K562 (cell line): ENCODE measurements around the gene ATCAY. TPM values are rescaled to one million over a fixed set of nuclear protein-coding genes. Genes with fewer than 3 reads are reported as not detected.

Experiments
- ATAC-seq: fragments of 200-7000 bp; cut with Tn5 transposase; 3 replicates; pipeline ENCODE4 v1.9.1; 2020; ENCODE audit warnings: moderate library complexity
- BruUV-seq: library from RNA; stranded (reverse); fragments of 400-500 nt; replicated peaks from 2 replicates; lab custom pipeline; 2021; lab: Mats Ljungman, UMichigan
- CTCF ChIA-PET: fragments of 300-600 bp; formaldehyde crosslinking; extraction: SDS; loops from one replicate; lab custom pipeline; 2021; ENCODE audit warnings: low intra/inter-chr PET ratio; lab: Yijun Ruan, JAX
- POLR2A ChIA-PET: fragments of 300-600, 350-650 bp; sonication (Branson Sonifier 250); formaldehyde crosslinking; extraction: SDS; loops from one replicate; lab custom pipeline; 2021; ENCODE audit warnings: antibody characterized with exemption, inconsistent platforms; lab: Yijun Ruan, JAX
- DNase-seq, 4 experiments: peaks; one replicate each; pipeline versions ENCODE4 v3.0.0 to v3.0.0-alpha.2; 2011 to 2018; ENCODE audit warnings: low spot score in 3 of 4, mixed read lengths in 3 of 4; ENCODE audit errors: extremely low read depth in 1 of 4
- FAIRE-seq: peaks from 2 replicates; lab custom pipeline; 2011; peaks lifted over from hg19 to GRCh38; lab: Jason Lieb, UNC
- H2AFZ ChIP-seq: 2 replicates; pipeline ENCODE4 v1.6.0; 2011; ENCODE audit warnings: low read depth, low read length, control low read depth, inconsistent platforms
- H3K27ac ChIP-seq: fragments of 200-600 bp; 3 replicates; pipeline ENCODE4 v1.8.0; 2011; ENCODE audit warnings: low read depth, mild to moderate bottlenecking, control low read depth, inconsistent platforms, low read length, moderate library complexity, mixed read lengths; ENCODE audit errors: extremely low read depth
- H3K27me3 ChIP-seq, 2 experiments: fragments of 300-600 bp in 1 of 2; 2 replicates in 1 of 2; 3 replicates in 1 of 2; pipeline versions ENCODE4 v1.6.0 to v1.8.0; 2011; ENCODE audit warnings: inconsistent platforms in 2 of 2, low read length in 2 of 2, mild to moderate bottlenecking in 1 of 2, mixed read lengths in 1 of 2, moderate library complexity in 1 of 2; ENCODE audit not compliant: control insufficient read depth in 2 of 2, insufficient read depth in 2 of 2
- H3K36me3 ChIP-seq: fragments of 300-600 bp; 3 replicates; pipeline ENCODE4 v1.8.0; 2011; ENCODE audit warnings: mild to moderate bottlenecking, low read length, inconsistent platforms; ENCODE audit not compliant: control insufficient read depth, insufficient read depth
- H3K4me1 ChIP-seq, 2 experiments: fragments of 200-600 bp in 1 of 2; replicated peaks in 1 of 2; 2 replicates in 1 of 2; 3 replicates in 1 of 2; pipeline versions ENCODE4 v1.5.1 to v1.8.0; 2011; ENCODE audit warnings: inconsistent platforms in 2 of 2, low read length in 2 of 2, mild to moderate bottlenecking in 1 of 2, mixed read lengths in 1 of 2, moderate library complexity in 1 of 2; ENCODE audit not compliant: control insufficient read depth in 2 of 2, insufficient read depth in 2 of 2
- H3K4me2 ChIP-seq: 2 replicates; pipeline ENCODE4 v1.6.1; 2011; ENCODE audit warnings: low read length, control low read depth, inconsistent platforms, mixed read lengths; ENCODE audit not compliant: insufficient read depth
- H3K4me3 ChIP-seq: fragments of 200-600 bp; sonication (generic), shearing (Covaris generic); 2 replicates; pipeline ENCODE4 v1.5.1; 2016; ENCODE audit warnings: control low read depth, inconsistent platforms
- H3K79me2 ChIP-seq: fragments of 200-600 bp; 3 replicates; pipeline ENCODE4 v1.8.0; 2011; ENCODE audit warnings: low read length, inconsistent platforms; ENCODE audit not compliant: control insufficient read depth, insufficient read depth
- H3K9ac ChIP-seq, 2 experiments: 2 replicates each; pipeline versions ENCODE4 v1.6.0 to v1.6.1; 2011; ENCODE audit warnings: low read depth in 2 of 2, low read length in 2 of 2, control low read depth in 1 of 2, inconsistent platforms in 1 of 2, mild to moderate bottlenecking in 1 of 2, mixed read lengths in 1 of 2; ENCODE audit not compliant: insufficient read depth in 1 of 2
- H3K9me1 ChIP-seq: one replicate; pipeline ENCODE4 v1.6.0; 2011; ENCODE audit warnings: inconsistent platforms, mild to moderate bottlenecking, low read length, moderate library complexity; ENCODE audit not compliant: control insufficient read depth, insufficient read depth
- H3K9me3 ChIP-seq: replicated peaks from 2 replicates; pipeline ENCODE4 v1.5.1; 2011; ENCODE audit warnings: low read depth, low read length, inconsistent platforms; ENCODE audit not compliant: control insufficient read depth, insufficient read depth
- H4K20me1 ChIP-seq: replicated peaks from 2 replicates; pipeline ENCODE4 v1.6.1; 2011; ENCODE audit warnings: low read length, inconsistent platforms, mixed read lengths; ENCODE audit not compliant: control insufficient read depth, insufficient read depth
- ADNP ChIP-seq: fragments of 200-800 bp; sonication (Bioruptor generic); IDR thresholded peaks from 2 replicates; pipeline ENCODE4 v1.6.1; 2016; ENCODE audit warnings: missing genetic modification characterization, missing compliant biosample characterization
- BCOR ChIP-seq: fragments of 450-650 bp; IDR thresholded peaks from 2 replicates; pipeline ENCODE4 v1.6.1; 2016
- BRCA1 ChIP-seq, 2 experiments: fragments of 450-650 bp in 1 of 2; sonication (generic) in 1 of 2; formaldehyde crosslinking in 1 of 2; IDR thresholded peaks; 2 replicates each; pipeline versions ENCODE4 v1.5.0 to v1.6.1; 2017 to 2020; ENCODE audit warnings: mild to moderate bottlenecking in 1 of 2, missing genetic modification reagents in 1 of 2
- CBX1 ChIP-seq: sonication (generic); IDR thresholded peaks from 2 replicates; pipeline ENCODE4 v1.6.1; 2016; ENCODE audit warnings: antibody characterized with exemption, low read depth, mild to moderate bottlenecking
- CBX3 ChIP-seq, 2 experiments: IDR thresholded peaks; 1 replicate in 1 of 2; 2 replicates in 1 of 2; pipeline ENCODE4 v1.6.1; 2012; ENCODE audit warnings: inconsistent platforms in 2 of 2, low read length in 2 of 2, borderline replicate concordance in 1 of 2, control low read depth in 1 of 2
- CBX5 ChIP-seq: IDR thresholded peaks from 2 replicates; pipeline ENCODE4 v1.6.1; 2014; ENCODE audit warnings: low read depth, borderline replicate concordance
- CCAR2 ChIP-seq: fragments of 200-400 bp; formaldehyde crosslinking; IDR thresholded peaks from 2 replicates; pipeline ENCODE4 v1.6.1; 2017; ENCODE audit warnings: mild to moderate bottlenecking, low read depth, low read length
- FOXK2 ChIP-seq, 2 experiments: fragments of 450-650 bp; IDR thresholded peaks in 1 of 2; conservative IDR thresholded peaks in 1 of 2; 2 replicates each; pipeline ENCODE4 v1.6.1; 2016; ENCODE audit warnings: low read depth in 2 of 2, mild to moderate bottlenecking in 1 of 2
- HDAC1 ChIP-seq, 2 experiments: fragments of 450-650 bp; IDR thresholded peaks; 2 replicates each; pipeline ENCODE4 v1.6.1; 2016 to 2017; ENCODE audit warnings: inconsistent platforms in 1 of 2, mild to moderate bottlenecking in 1 of 2, moderate library complexity in 1 of 2
- HDAC3 ChIP-seq: fragments of 450-650 bp; IDR thresholded peaks from 2 replicates; pipeline ENCODE4 v1.6.1; 2018; ENCODE audit warnings: borderline replicate concordance, mild to moderate bottlenecking, moderate library complexity; ENCODE audit not compliant: partially characterized antibody
- KDM1A ChIP-seq, 2 experiments: fragments of 450-650 bp; IDR thresholded peaks; 2 replicates each; pipeline ENCODE4 v1.6.1; 2016; ENCODE audit warnings: mild to moderate bottlenecking in 2 of 2
- LEF1 ChIP-seq: fragments of 450-650 bp; IDR thresholded peaks from 2 replicates; pipeline ENCODE4 v1.6.1; 2016; ENCODE audit warnings: mild to moderate bottlenecking
- NCOA1 ChIP-seq: fragments of 450-650 bp; IDR thresholded peaks from 2 replicates; pipeline ENCODE4 v1.6.1; 2016; ENCODE audit warnings: low read depth
- NCOA4 ChIP-seq: fragments of 450-650 bp; IDR thresholded peaks from 2 replicates; pipeline ENCODE4 v1.6.1; 2018; ENCODE audit warnings: mild to moderate bottlenecking; ENCODE audit not compliant: partially characterized antibody
- RBFOX2 ChIP-seq: fragments of 200-400 bp; formaldehyde crosslinking; IDR thresholded peaks from 2 replicates; pipeline ENCODE4 v1.6.1; 2017; ENCODE audit warnings: low read depth, mild to moderate bottlenecking, low read length, moderate library complexity
- RBM25 ChIP-seq: fragments of 200-400 bp; formaldehyde crosslinking; IDR thresholded peaks from 2 replicates; pipeline ENCODE4 v1.6.1; 2018; ENCODE audit warnings: low read length, low read depth, moderate library complexity; ENCODE audit not compliant: severe bottlenecking
- RBM34 ChIP-seq: fragments of 200-400 bp; formaldehyde crosslinking; IDR thresholded peaks from 2 replicates; pipeline ENCODE4 v1.6.1; 2018; ENCODE audit warnings: low read length, borderline replicate concordance; ENCODE audit not compliant: insufficient read depth
- RCOR1 ChIP-seq, 2 experiments: IDR thresholded peaks; 2 replicates each; pipeline ENCODE4 v1.6.1; 2012; ENCODE audit warnings: low read depth in 2 of 2, low read length in 2 of 2, borderline replicate concordance in 1 of 2, improper control_type of control experiment in 1 of 2
- RUNX1 ChIP-seq: sonication (generic); IDR thresholded peaks from 2 replicates; pipeline ENCODE4 v1.6.1; 2016; ENCODE audit warnings: antibody characterized with exemption, low read depth
- SAFB2 ChIP-seq: fragments of 200-400 bp; formaldehyde crosslinking; IDR thresholded peaks from 2 replicates; pipeline ENCODE4 v1.6.1; 2018; ENCODE audit warnings: borderline replicate concordance, low read length, low read depth, moderate library complexity; ENCODE audit not compliant: severe bottlenecking
- SMARCA5 ChIP-seq: fragments of 450-650 bp; IDR thresholded peaks from 2 replicates; pipeline ENCODE4 v1.6.1; 2016
- TRIM24 ChIP-seq, 2 experiments: fragments of 450-650 bp; IDR thresholded peaks; 2 replicates each; pipeline ENCODE4 v1.6.1; 2016
- TRIM28 ChIP-seq: fragments of 450-650 bp; IDR thresholded peaks from 2 replicates; pipeline ENCODE4 v1.6.1; 2017
- ZNF146 ChIP-seq: IDR thresholded peaks from one replicate; pipeline ENCODE4 v1.6.1; 2018; ENCODE audit warnings: missing compliant biosample characterization; ENCODE audit not compliant: unreplicated experiment
- WGBS: fragments of 100-300 bp; shearing (Covaris generic); methylation state at CpG from one replicate; pipeline ENCODE4 v1.1.6; 2016; ENCODE audit warnings: low coverage, mixed read lengths; ENCODE audit not compliant: insufficient coverage; ENCODE audit errors: missing lambda C conversion rate; 5-methylcytosine and 5-hydroxymethylcytosine counted together
- in situ Hi-C: fragments of 300-500 bp; cut with MboI; formaldehyde crosslinking; loops from 4 replicates; pipeline ENCODE4 v1.15.0; 2018; ENCODE audit warnings: inconsistent platforms, mixed read lengths
- intact Hi-C: fragments of 100-400 bp; cut with micrococcal nuclease; formaldehyde crosslinking; loops from 2 replicates; pipeline ENCODE4 v1.14.2; 2022
- polyA plus RNA-seq, 8 experiments: library from polyadenylated mRNA; depleted of rRNA in 4 of 8; stranded (reverse) in 5 of 8; unstranded in 3 of 8; fragments of >200 nt; fragmentation: Nextera tagmentation in 2 of 8; fragmentation: Illumina TruSeq in 1 of 8; extraction: Ambion mirVana in 2 of 8; extraction: Trizol in 1 of 8; gene quantifications; 2 replicates each; pipeline versions ENCODE4 v1.2.1 to v1.2.3, GENCODE V29; 2011 to 2014; ENCODE audit warnings: inconsistent platforms in 1 of 8, missing spikeins in 1 of 8
- total RNA-seq, 7 experiments: library from RNA; depleted of rRNA in 6 of 7; stranded (reverse); fragments of >200 nt in 6 of 7; fragmentation: Illumina TruSeq in 2 of 7; extraction: Trizol in 2 of 7; gene quantifications; 2 replicates each; pipeline versions ENCODE4 v1.2.1 to v1.2.3, GENCODE V29; 2011 to 2021; ENCODE audit warnings: low replicate concordance in 1 of 7

Gene ATCAY
- total and polyA plus RNA-seq, 9 of the 15 experiments (the other 6 are each of a cell fraction or from before 2014, with no cell fraction given), result not detected

GRCh38 chr19:3908266-3909054 is 28.0 kb downstream of the ATCAY start (continued):
- no peak for TF ChIP-seq RBFOX2
- no peak for TF ChIP-seq NCOA1

GRCh38 chr19:3910105-3910504 is 29.6 kb downstream of the ATCAY start:
- no peak for DNase-seq
- peak; percentile 100 for TF ChIP-seq ZNF146
- TF ChIP-seq FOXK2 (conservative IDR thresholded peaks at IDR 0.05 in 1 of 2, IDR thresholded peaks at IDR 0.05 in 1 of 2; ENCODE audit: low read depth in 2 of 2), result no peak
- TF ChIP-seq TRIM28, result peak; percentile 85
- TF ChIP-seq BRCA1 (IDR thresholded peaks at IDR 0.05), result no peak
- no peak for TF ChIP-seq BRCA1 (CRISPR knock-in tag; IDR thresholded peaks at IDR 0.05)
- TF ChIP-seq NCOA4, result no peak
- peak in 1 of 2 experiments; percentile 95; a peak in 2 of 3 replicates for TF ChIP-seq CBX3 (IDR thresholded peaks at IDR 0.05; ENCODE audit: borderline replicate concordance in 1 of 2, low read length in 2 of 2)
- peak in 1 of 2 experiments; percentile 20; a peak in 1 of 4 replicates for TF ChIP-seq HDAC1 (IDR thresholded peaks at IDR 0.05)
- no peak for TF ChIP-seq HDAC3
- no peak for TF ChIP-seq SAFB2
- TF ChIP-seq RUNX1, result no peak
- peak; percentile 94 for TF ChIP-seq BCOR
- TF ChIP-seq RCOR1 (IDR thresholded peaks at IDR 0.05; ENCODE audit: borderline replicate concordance in 1 of 2, low read depth in 2 of 2, low read length in 2 of 2), result peak in 1 of 2 experiments; percentile 55; a peak in 1 of 4 replicates
- TF ChIP-seq RBM34, result no peak
- peak; percentile 76 for TF ChIP-seq ADNP (tag)
- peak; percentile 89 for TF ChIP-seq RBM25
- TF ChIP-seq CCAR2, result no peak
- 0 out of 4 replicates have a peak, but pooled peaks of 1 of the 2 experiments have one; percentile 22 for TF ChIP-seq TRIM24 (IDR thresholded peaks at IDR 0.05)
- peak; percentile 69; the same call in 1 of the 2 replicates for TF ChIP-seq CBX5
- TF ChIP-seq SMARCA5, result peak; percentile 78; the same call in 1 of the 2 replicates
- peak; percentile 58; the same call in 1 of the 2 replicates for TF ChIP-seq CBX1
- no peak for TF ChIP-seq LEF1
- peak; percentile 64 to 81; a peak in 3 of 4 replicates for TF ChIP-seq KDM1A (IDR thresholded peaks at IDR 0.05)
- TF ChIP-seq, all 486 proteins: peak for 13
- ChIA-PET CTCF (no interaction called here), POLR2A (no interaction called here)
- FAIRE-seq (no peak), ATAC-seq (no peak)
- Histone ChIP-seq H3K79me2 (no peaks in the 10 kb centered on the region), H3K9ac (no peak overlapping the region), H3K4me2 (no peak overlapping the region), H2AFZ (no peak overlapping the region), H3K4me3 (no peak overlapping the region), H3K9me1 (no peaks in the 10 kb centered on the region), H3K36me3 (no peaks in the 10 kb centered on the region), H3K27ac (no peak overlapping the region), H3K4me1 (peaks cover 0 to 21% of the 10 kb centered on the region in 2 experiments; a peak in 2 of 5 replicates), H3K27me3 (peaks cover 17 to 27% of the 10 kb centered on the region in 2 experiments; a peak in 4 of 5 replicates), H3K9me3 (peaks cover 6% of the 10 kb centered on the region), H4K20me1 (no peaks in the 10 kb centered on the region)
- no CpG with 5 or more reads among the region's 1 CpG for WGBS
- intact Hi-C loops (no loop called here), in situ Hi-C loops (no loop called here)
- BruUV-seq, result no TSS peak
